ENCODE data around the gene ZC3H12C. TPM values are rescaled to one million over a fixed set of nuclear protein-coding genes. Genes with fewer than 3 reads are reported as not detected.

The ZC3H12C gene
- total RNA-seq, 1 experiment from 2014 or later = 9.5 TPM

GRCh38 chr11:110147962-110148709 lies 54.9 kb downstream of the ZC3H12C start:
- peak; percentile 74 for DNase-seq (ENCODE audit: low read depth)

GRCh38 chr11:110148775-110149744 lies 55.9 kb downstream of the ZC3H12C start:
- DNase-seq (ENCODE audit: low read depth) = peak; percentile 81

GRCh38 chr11:110152199-110152598 lies 59.0 kb downstream of the ZC3H12C start:
- DNase-seq (ENCODE audit: low read depth) = no peak

- DNase-seq (ENCODE audit: low read depth) = no peak
Measured at GRCh38 chr11:110153474-110153873, 60.3 kb downstream of the ZC3H12C start.

GRCh38 chr11:110156503-110156902 lies 63.3 kb downstream of the ZC3H12C start:
- no peak for DNase-seq (ENCODE audit: low read depth)

- no peak for DNase-seq (ENCODE audit: low read depth)
Measured at GRCh38 chr11:110158317-110159200, 65.4 kb downstream of the ZC3H12C start.

GRCh38 chr11:110159476-110159875 lies 66.3 kb downstream of the ZC3H12C start:
- DNase-seq (ENCODE audit: low read depth) = no peak

- no peak for DNase-seq (ENCODE audit: low read depth)
Measured at GRCh38 chr11:110160016-110160415, 66.8 kb downstream of the ZC3H12C start.

- no peak for DNase-seq (ENCODE audit: low read depth)
Measured at GRCh38 chr11:110160437-110160836, 67.2 kb downstream of the ZC3H12C start.

- no peak for DNase-seq (ENCODE audit: low read depth)
Measured at GRCh38 chr11:110161061-110161460, 67.9 kb downstream of the ZC3H12C start.

GRCh38 chr11:110162216-110162615 lies 69.0 kb downstream of the ZC3H12C start:
- no peak for DNase-seq (ENCODE audit: low read depth)

- no peak for DNase-seq (ENCODE audit: low read depth)
Measured at GRCh38 chr11:110165039-110165925, 72.1 kb downstream of the ZC3H12C start.

- no peak for DNase-seq (ENCODE audit: low read depth)
Measured at GRCh38 chr11:110168033-110168803, 75.0 kb downstream of the ZC3H12C start.

GRCh38 chr11:110169738-110170137 lies 76.5 kb downstream of the ZC3H12C start:
- no peak for DNase-seq (ENCODE audit: low read depth)

GRCh38 chr11:110172468-110173065 lies 79.4 kb downstream of the ZC3H12C start:
- no peak for DNase-seq (ENCODE audit: low read depth)

GRCh38 chr11:110173811-110174644 lies 80.8 kb downstream of the ZC3H12C start:
- DNase-seq (ENCODE audit: low read depth) = no peak

- no peak for DNase-seq (ENCODE audit: low read depth)
Measured at GRCh38 chr11:110174645-110175310, 81.6 kb downstream of the ZC3H12C start.
